Measurements from ENCODE around the gene RBKS.
"Not testable (repeated sequence)": the region's sequence is repeated elsewhere in the genome, so short reads cannot be mapped to it uniquely, and the experiment has no call there.

RBKS gene

GRCh38 chr2:27888790-27889189 is 1.4 kb downstream of the RBKS start:
- no peak overlapping the region for H3K27ac ChIP-seq (ENCODE audit: low read depth, low read length, severe bottlenecking)
- WGBS, 2 experiments (ENCODE audit: insufficient coverage in 2 of 2) = no CpG with 5 or more reads among the region's 3 CpGs
- no peaks in the 10 kb centered on the region for H3K9me3 ChIP-seq (ENCODE audit: control insufficient read depth, low read length)
- no peak overlapping the region for H3K4me3 ChIP-seq (ENCODE audit: extremely low read depth, insufficient read depth, low read length, poor library complexity, severe bottlenecking)
- no peaks in the 10 kb centered on the region for H3K36me3 ChIP-seq (ENCODE audit: control insufficient read depth, insufficient read depth, low read length)
- H3K4me1 ChIP-seq (ENCODE audit: control insufficient read depth, insufficient read depth, low read length, poor library complexity, severe bottlenecking) = no peaks in the 10 kb centered on the region

GRCh38 chr2:27887830-27888229 is 2.4 kb downstream of the RBKS start:
- Histone ChIP-seq H3K27ac (ENCODE audit: low read depth, low read length, severe bottlenecking) (no peak overlapping the region), H3K36me3 (ENCODE audit: control insufficient read depth, insufficient read depth, low read length) (no peaks in the 10 kb centered on the region), H3K9me3 (ENCODE audit: control insufficient read depth, low read length) (no peaks in the 10 kb centered on the region), H3K4me1 (ENCODE audit: control insufficient read depth, insufficient read depth, low read length, poor library complexity, severe bottlenecking) (no peaks in the 10 kb centered on the region), H3K4me3 (ENCODE audit: extremely low read depth, insufficient read depth, low read length, poor library complexity, severe bottlenecking) (no peak overlapping the region)
- 100% methylated on average over 2 of the region's 3 CpGs; no CpG with 5 or more reads in 1 of the 2 experiments for WGBS, 2 experiments (ENCODE audit: insufficient coverage in 2 of 2)

- no peak overlapping the region for H3K27ac ChIP-seq (ENCODE audit: low read depth, low read length, severe bottlenecking)
- H3K4me3 ChIP-seq (ENCODE audit: extremely low read depth, insufficient read depth, low read length, poor library complexity, severe bottlenecking) = no peak overlapping the region
- no peaks in the 10 kb centered on the region for H3K36me3 ChIP-seq (ENCODE audit: control insufficient read depth, insufficient read depth, low read length)
- no peaks in the 10 kb centered on the region for H3K9me3 ChIP-seq (ENCODE audit: control insufficient read depth, low read length)
- 78% methylated on average over 1 of the region's 2 CpGs; no CpG with 5 or more reads in 1 of the 2 experiments for WGBS, 2 experiments (ENCODE audit: insufficient coverage in 2 of 2)
- H3K4me1 ChIP-seq (ENCODE audit: control insufficient read depth, insufficient read depth, low read length, poor library complexity, severe bottlenecking) = no peaks in the 10 kb centered on the region
Observed at GRCh38 chr2:27887111-27887510, 3.1 kb downstream of the RBKS start.

GRCh38 chr2:27886322-27886721 is 3.9 kb downstream of the RBKS start:
- Histone ChIP-seq H3K4me3 (ENCODE audit: extremely low read depth, insufficient read depth, low read length, poor library complexity, severe bottlenecking) (no peak overlapping the region), H3K27ac (ENCODE audit: low read depth, low read length, severe bottlenecking) (no peak overlapping the region), H3K4me1 (ENCODE audit: control insufficient read depth, insufficient read depth, low read length, poor library complexity, severe bottlenecking) (no peaks in the 10 kb centered on the region), H3K36me3 (ENCODE audit: control insufficient read depth, insufficient read depth, low read length) (no peaks in the 10 kb centered on the region), H3K9me3 (ENCODE audit: control insufficient read depth, low read length) (no peaks in the 10 kb centered on the region)
- 90 to 100% methylated on average over 2 of the region's 6 CpGs for WGBS, 2 experiments (ENCODE audit: insufficient coverage in 2 of 2)

GRCh38 chr2:27885661-27886060 is 4.5 kb downstream of the RBKS start:
- no peaks in the 10 kb centered on the region for H3K4me1 ChIP-seq (ENCODE audit: control insufficient read depth, insufficient read depth, low read length, poor library complexity, severe bottlenecking)
- no peaks in the 10 kb centered on the region for H3K9me3 ChIP-seq (ENCODE audit: control insufficient read depth, low read length)
- no peak overlapping the region for H3K27ac ChIP-seq (ENCODE audit: low read depth, low read length, severe bottlenecking)
- H3K4me3 ChIP-seq (ENCODE audit: extremely low read depth, insufficient read depth, low read length, poor library complexity, severe bottlenecking) = no peak overlapping the region
- WGBS, 2 experiments (ENCODE audit: insufficient coverage in 2 of 2) = no CpG with 5 or more reads among the region's 1 CpG
- H3K36me3 ChIP-seq (ENCODE audit: control insufficient read depth, insufficient read depth, low read length) = no peaks in the 10 kb centered on the region

- WGBS, 2 experiments (ENCODE audit: insufficient coverage in 2 of 2) = 80 to 94% methylated on average over 1 of the region's 1 CpG
Observed at GRCh38 chr2:27885234-27885633, 5.0 kb downstream of the RBKS start.

GRCh38 chr2:27884601-27885000 is 5.6 kb downstream of the RBKS start:
- Histone ChIP-seq H3K9me3 (ENCODE audit: control insufficient read depth, low read length) (no peaks in the 10 kb centered on the region), H3K4me1 (ENCODE audit: control insufficient read depth, insufficient read depth, low read length, poor library complexity, severe bottlenecking) (no peaks in the 10 kb centered on the region), H3K27ac (ENCODE audit: low read depth, low read length, severe bottlenecking) (no peak overlapping the region), H3K4me3 (ENCODE audit: extremely low read depth, insufficient read depth, low read length, poor library complexity, severe bottlenecking) (no peak overlapping the region), H3K36me3 (ENCODE audit: control insufficient read depth, insufficient read depth, low read length) (no peaks in the 10 kb centered on the region)
- no CpG with 5 or more reads among the region's 2 CpGs for WGBS, 2 experiments (ENCODE audit: insufficient coverage in 2 of 2)

More at GRCh38 chr2:27885234-27885633, 5.0 kb downstream of the RBKS start:
- no peaks in the 10 kb centered on the region for H3K36me3 ChIP-seq (ENCODE audit: control insufficient read depth, insufficient read depth, low read length)
- no peak overlapping the region for H3K4me3 ChIP-seq (ENCODE audit: extremely low read depth, insufficient read depth, low read length, poor library complexity, severe bottlenecking)
- no peak overlapping the region for H3K27ac ChIP-seq (ENCODE audit: low read depth, low read length, severe bottlenecking)
- no peaks in the 10 kb centered on the region for H3K9me3 ChIP-seq (ENCODE audit: control insufficient read depth, low read length)
- no peaks in the 10 kb centered on the region for H3K4me1 ChIP-seq (ENCODE audit: control insufficient read depth, insufficient read depth, low read length, poor library complexity, severe bottlenecking)

- not testable (repeated sequence) for H3K27ac ChIP-seq (ENCODE audit: low read depth, low read length, severe bottlenecking); H3K36me3 ChIP-seq (ENCODE audit: control insufficient read depth, insufficient read depth, low read length); H3K4me1 ChIP-seq (ENCODE audit: control insufficient read depth, insufficient read depth, low read length, poor library complexity, severe bottlenecking); H3K9me3 ChIP-seq (ENCODE audit: control insufficient read depth, low read length); H3K4me3 ChIP-seq (ENCODE audit: extremely low read depth, insufficient read depth, low read length, poor library complexity, severe bottlenecking)
- no CpG with 5 or more reads among the region's 1 CpG for WGBS, 2 experiments (ENCODE audit: insufficient coverage in 2 of 2)
Observed at GRCh38 chr2:27882584-27882922, 7.6 kb downstream of the RBKS start.

GRCh38 chr2:27881815-27882583 is 8.2 kb downstream of the RBKS start:
- H3K9me3 ChIP-seq (ENCODE audit: control insufficient read depth, low read length); H3K36me3 ChIP-seq (ENCODE audit: control insufficient read depth, insufficient read depth, low read length); H3K4me3 ChIP-seq (ENCODE audit: extremely low read depth, insufficient read depth, low read length, poor library complexity, severe bottlenecking); H3K27ac ChIP-seq (ENCODE audit: low read depth, low read length, severe bottlenecking); H3K4me1 ChIP-seq (ENCODE audit: control insufficient read depth, insufficient read depth, low read length, poor library complexity, severe bottlenecking): not testable (repeated sequence)
- WGBS, 2 experiments (ENCODE audit: insufficient coverage in 2 of 2) = 100% methylated on average over 1 of the region's 4 CpGs; no CpG with 5 or more reads in 1 of the 2 experiments

GRCh38 chr2:27878825-27879224 is 11.4 kb downstream of the RBKS start:
- no peak overlapping the region for H3K4me3 ChIP-seq (ENCODE audit: extremely low read depth, insufficient read depth, low read length, poor library complexity, severe bottlenecking)
- 100% methylated on average over 1 to 2 of the region's 2 CpGs for WGBS, 2 experiments (ENCODE audit: insufficient coverage in 2 of 2)
- H3K27ac ChIP-seq (ENCODE audit: low read depth, low read length, severe bottlenecking) = no peak overlapping the region
- H3K36me3 ChIP-seq (ENCODE audit: control insufficient read depth, insufficient read depth, low read length) = no peaks in the 10 kb centered on the region
- H3K9me3 ChIP-seq (ENCODE audit: control insufficient read depth, low read length) = peaks cover 9% of the 10 kb centered on the region
- H3K4me1 ChIP-seq (ENCODE audit: control insufficient read depth, insufficient read depth, low read length, poor library complexity, severe bottlenecking) = no peaks in the 10 kb centered on the region

GRCh38 chr2:27875089-27875881 is 14.9 kb downstream of the RBKS start:
- no peak overlapping the region for H3K27ac ChIP-seq (ENCODE audit: low read depth, low read length, severe bottlenecking)
- 88 to 100% methylated on average over 1 of the region's 9 CpGs for WGBS, 2 experiments (ENCODE audit: insufficient coverage in 2 of 2)
- H3K4me3 ChIP-seq (ENCODE audit: extremely low read depth, insufficient read depth, low read length, poor library complexity, severe bottlenecking) = no peak overlapping the region
- H3K9me3 ChIP-seq (ENCODE audit: control insufficient read depth, low read length) = peaks cover 9% of the 10 kb centered on the region
- H3K36me3 ChIP-seq (ENCODE audit: control insufficient read depth, insufficient read depth, low read length) = no peaks in the 10 kb centered on the region
- H3K4me1 ChIP-seq (ENCODE audit: control insufficient read depth, insufficient read depth, low read length, poor library complexity, severe bottlenecking) = no peaks in the 10 kb centered on the region

All from mesodermal cell (in vitro differentiated cells).